Kidney glomerular epithelial cell (primary cell): ENCODE measurements around the gene STK35.

ENCODE experiments used
- DNase-seq: peaks from one replicate; lab custom pipeline; 2025; lab: John Stamatoyannopoulos, UW

STK35 gene

GRCh38 chr20:2104236-2104635, 2.6 kb downstream of the STK35 start:
- DNase-seq, result no peak

GRCh38 chr20:2108498-2108897, 6.9 kb downstream of the STK35 start:
- DNase-seq, result no peak

GRCh38 chr20:2108987-2109386, 7.4 kb downstream of the STK35 start:
- DNase-seq, result peak; percentile 76

- DNase-seq, result peak; percentile 21
Observed at GRCh38 chr20:2109425-2110210, 8.0 kb downstream of the STK35 start.

GRCh38 chr20:2112910-2113309, 11.3 kb downstream of the STK35 start:
- DNase-seq, result no peak

- DNase-seq, result no peak
Observed at GRCh38 chr20:2114127-2114959, 12.7 kb downstream of the STK35 start.

- DNase-seq, result no peak
Observed at GRCh38 chr20:2114990-2115681, 13.5 kb downstream of the STK35 start.

GRCh38 chr20:2116170-2116940, 14.7 kb downstream of the STK35 start:
- no peak for DNase-seq

- DNase-seq, result no peak
Observed at GRCh38 chr20:2118783-2119182, 17.2 kb downstream of the STK35 start.

GRCh38 chr20:2122936-2123335, 21.3 kb downstream of the STK35 start:
- no peak for DNase-seq

- no peak for DNase-seq
Observed at GRCh38 chr20:2123720-2124119, 22.1 kb downstream of the STK35 start.

GRCh38 chr20:2124564-2125213, 23.1 kb downstream of the STK35 start:
- DNase-seq, result no peak

GRCh38 chr20:2125474-2126112, 24.0 kb downstream of the STK35 start:
- DNase-seq, result no peak

GRCh38 chr20:2127238-2127637, 25.6 kb downstream of the STK35 start:
- no peak for DNase-seq

GRCh38 chr20:2128542-2128941, 26.9 kb downstream of the STK35 start:
- DNase-seq, result no peak

- DNase-seq, result no peak
Observed at GRCh38 chr20:2130062-2130591, 28.5 kb downstream of the STK35 start.

GRCh38 chr20:2130683-2131082, 29.1 kb downstream of the STK35 start:
- DNase-seq, result no peak

- peak; percentile 73 for DNase-seq
Observed at GRCh38 chr20:2131366-2131765, 29.7 kb downstream of the STK35 start.

GRCh38 chr20:2132461-2132901, 30.9 kb downstream of the STK35 start:
- DNase-seq, result no peak
